ENCODE results near the gene SLX9.

DNA sequence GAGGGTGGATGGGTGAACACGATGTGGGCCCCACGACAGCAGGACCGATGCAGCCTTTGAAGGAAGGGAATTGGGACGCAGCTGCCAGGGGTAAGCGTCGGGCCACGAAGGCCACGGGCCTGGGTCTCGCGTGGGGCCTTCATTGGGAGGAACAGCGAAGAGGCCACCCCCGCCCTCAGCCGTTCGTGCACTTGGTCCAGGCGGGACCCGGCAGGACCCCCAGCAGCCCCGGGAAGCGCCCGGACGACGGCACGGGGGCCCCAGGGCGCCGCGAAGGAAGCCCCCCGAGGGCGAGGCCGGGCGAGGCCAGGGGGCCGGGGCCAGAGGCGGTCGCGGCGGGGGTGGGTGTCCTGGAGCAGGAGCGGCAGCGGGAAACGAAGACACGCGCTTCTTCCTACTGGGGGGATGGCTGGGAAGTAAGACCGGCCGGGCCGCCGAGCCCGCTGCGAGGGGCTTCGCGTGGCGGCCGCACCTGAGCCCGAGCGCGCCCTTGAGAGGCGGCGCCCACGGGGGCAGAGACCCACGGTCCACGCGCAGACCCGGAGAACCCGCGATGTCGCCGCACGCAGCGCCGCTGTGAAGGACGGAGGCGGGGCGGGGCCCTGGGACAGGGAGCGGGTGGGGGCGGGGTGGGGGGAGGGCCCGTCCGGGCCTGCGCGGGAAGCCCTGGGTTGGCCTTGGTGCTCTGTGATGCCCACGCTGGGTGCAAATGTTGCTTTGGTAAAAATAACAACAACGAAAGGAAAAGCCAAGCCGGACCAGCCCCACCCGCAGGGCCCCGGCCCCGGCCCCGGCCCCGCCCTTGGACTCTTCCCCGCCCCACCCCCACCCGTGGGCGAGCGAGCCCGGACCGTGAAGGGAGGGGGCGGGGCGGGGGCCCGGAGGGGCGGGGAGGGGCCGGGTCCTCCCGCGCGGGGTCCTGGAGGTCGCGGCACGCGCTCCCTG, 78.6 kb downstream of the SLX9 start:
- TF ChIP-seq POLR2AphosphoS5 (IDR thresholded peaks at IDR 0.05; ENCODE audit: borderline replicate concordance, low read depth, low read length) (no peak), EZH2 (IDR thresholded peaks at IDR 0.05) (no peak)

Measured in SK-N-MC (cell line).